ENCODE results near the gene SLC3A2. TPM values are rescaled to one million over a fixed set of nuclear protein-coding genes. Genes with fewer than 3 reads are reported as not detected.
A peak's percentile ranks its signal among the peaks of the same experiment; 100 is the strongest.

SLC3A2 gene
- total and polyA plus RNA-seq, 2 donors (not counting 3 experiments of a cell fraction or from before 2014, with no cell fraction given): 208 to 337 TPM

DNA sequence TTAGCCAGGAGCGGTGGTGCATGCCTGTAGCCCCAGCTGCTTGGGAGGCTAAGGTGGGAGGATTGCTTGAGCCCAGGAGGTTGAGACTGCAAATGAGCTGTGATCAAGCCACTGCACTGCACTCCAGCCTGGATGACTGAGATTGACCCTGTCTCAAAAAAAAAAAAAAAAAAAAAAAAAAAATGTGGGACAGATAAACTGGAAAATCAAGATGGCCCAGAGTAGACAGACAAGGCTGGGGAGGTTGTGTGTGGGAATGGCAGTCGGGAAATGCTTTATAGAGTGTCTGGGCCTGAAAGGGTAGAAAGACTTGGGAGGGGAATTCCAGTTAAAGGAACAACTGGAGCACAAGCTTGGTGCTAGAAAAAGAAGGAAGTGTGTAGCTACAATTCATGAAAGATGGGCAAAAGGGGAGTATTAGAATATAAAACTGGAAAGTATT, 23.1 kb upstream of the SLC3A2 start:
- Histone ChIP-seq H3K27ac (ENCODE audit: insufficient read depth, low read depth, low read length) (no peak overlapping the region), H3K79me2 (ENCODE audit: control insufficient read depth, insufficient read depth, low read length) (peaks cover 56% of the 10 kb centered on the region), H3K4me3 (replicated peaks in 1 of 3; ENCODE audit: insufficient read depth in 1 of 3, low read depth in 1 of 3, low read length in 3 of 3) (peak overlapping the region in 1 of 3 experiments; percentile 6), H3K36me3 (ENCODE audit: control insufficient read depth in 2 of 2, extremely low read depth in 1 of 2, insufficient read depth in 2 of 2, low read length in 2 of 2) (peaks cover 6 to 21% of the 10 kb centered on the region in 2 experiments), H3K9me3 (replicated peaks; ENCODE audit: control insufficient read depth, insufficient read depth, low read length) (no peaks in the 10 kb centered on the region), H4K20me1 (replicated peaks; ENCODE audit: control insufficient read depth, extremely low read depth, insufficient read depth, low read length) (peaks cover 10% of the 10 kb centered on the region), H3K27me3 (ENCODE audit: control insufficient read depth in 2 of 2, insufficient read depth in 2 of 2, low read length in 2 of 2) (no peaks in the 10 kb centered on the region), H2AFZ (ENCODE audit: low read depth, low read length) (no peak overlapping the region), H3K9ac (replicated peaks; ENCODE audit: extremely low read depth, insufficient read depth, low read length) (peak overlapping the region; percentile 25), H3K9me1 (replicated peaks; ENCODE audit: control insufficient read depth, extremely low read depth, insufficient read depth, low read length) (no peaks in the 10 kb centered on the region), H3K4me1 (ENCODE audit: control insufficient read depth, extremely low read depth, insufficient read depth, low read length) (peaks cover 24% of the 10 kb centered on the region), H3K4me2 (ENCODE audit: insufficient read depth, low read length) (peak overlapping the region; percentile 71)
- intact Hi-C loops (cut with micrococcal nuclease) (no loop called here), dilution Hi-C loops (cut with MboI; ENCODE audit: extremely low pct_ligation_motif_present, low sequenced_read_pairs) (no loop called here)
- TF ChIP-seq POLR2A (IDR thresholded peaks at IDR 0.05; ENCODE audit: low read depth, low read length) (no peak), JUN (IDR thresholded peaks at IDR 0.05; ENCODE audit: borderline replicate concordance, insufficient read depth, insufficient read length, low read depth) (no peak), EZH2 (IDR thresholded peaks at IDR 0.05; ENCODE audit: borderline replicate concordance, low read depth, low read length, severe bottlenecking) (no peak), MYC (IDR thresholded peaks at IDR 0.05; ENCODE audit: low read depth, low read length) (no peak), FOS (IDR thresholded peaks at IDR 0.05; ENCODE audit: borderline replicate concordance, insufficient read depth, low read length) (no peak), POLR2AphosphoS5 (IDR thresholded peaks at IDR 0.05; ENCODE audit: insufficient read depth, low read depth, low read length) (no peak), GATA2 (IDR thresholded peaks at IDR 0.05; ENCODE audit: insufficient read depth, insufficient read length, low read depth, low read length) (no peak)
- TF ChIP-seq, protein P1, sequence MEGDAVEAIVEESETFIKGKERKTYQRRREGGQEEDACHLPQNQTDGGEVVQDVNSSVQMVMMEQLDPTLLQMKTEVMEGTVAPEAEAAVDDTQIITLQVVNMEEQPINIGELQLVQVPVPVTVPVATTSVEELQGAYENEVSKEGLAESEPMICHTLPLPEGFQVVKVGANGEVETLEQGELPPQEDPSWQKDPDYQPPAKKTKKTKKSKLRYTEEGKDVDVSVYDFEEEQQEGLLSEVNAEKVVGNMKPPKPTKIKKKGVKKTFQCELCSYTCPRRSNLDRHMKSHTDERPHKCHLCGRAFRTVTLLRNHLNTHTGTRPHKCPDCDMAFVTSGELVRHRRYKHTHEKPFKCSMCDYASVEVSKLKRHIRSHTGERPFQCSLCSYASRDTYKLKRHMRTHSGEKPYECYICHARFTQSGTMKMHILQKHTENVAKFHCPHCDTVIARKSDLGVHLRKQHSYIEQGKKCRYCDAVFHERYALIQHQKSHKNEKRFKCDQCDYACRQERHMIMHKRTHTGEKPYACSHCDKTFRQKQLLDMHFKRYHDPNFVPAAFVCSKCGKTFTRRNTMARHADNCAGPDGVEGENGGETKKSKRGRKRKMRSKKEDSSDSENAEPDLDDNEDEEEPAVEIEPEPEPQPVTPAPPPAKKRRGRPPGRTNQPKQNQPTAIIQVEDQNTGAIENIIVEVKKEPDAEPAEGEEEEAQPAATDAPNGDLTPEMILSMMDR (IDR thresholded peaks at IDR 0.05; ENCODE audit: extremely low read depth in 1 of 2, insufficient read depth in 1 of 2, low read depth in 1 of 2, low read length in 2 of 2): no peak
- TF ChIP-seq, protein P2, sequence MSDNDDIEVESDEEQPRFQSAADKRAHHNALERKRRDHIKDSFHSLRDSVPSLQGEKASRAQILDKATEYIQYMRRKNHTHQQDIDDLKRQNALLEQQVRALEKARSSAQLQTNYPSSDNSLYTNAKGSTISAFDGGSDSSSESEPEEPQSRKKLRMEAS (IDR thresholded peaks at IDR 0.05; ENCODE audit: insufficient read depth, insufficient read length): no peak
- no peak for DNase-seq (ENCODE audit: low read depth, low spot score)
- CTCF ChIA-PET: interaction anchor here (1.3 to 3.3 kb wide), 2 partner anchors 24 to 71 kb away, joined by 12 to 20 read pairs; partner anchors contain the start of gene SLC3A2
- FAIRE-seq: no peak
- no TSS peak for BruUV-seq (replicated peaks)
- POLR2A ChIA-PET: interaction anchor here (0.5 to 9.3 kb wide), 5 partner anchors 17 to 164 kb away, joined by 3 to 186 read pairs (median 8); partner anchors contain the start of genes STX5, TEX54 and WDR74

Measured in endothelial cell of umbilical vein (primary cell).